ENCODE measurements around the gene IFT52.

DNA sequence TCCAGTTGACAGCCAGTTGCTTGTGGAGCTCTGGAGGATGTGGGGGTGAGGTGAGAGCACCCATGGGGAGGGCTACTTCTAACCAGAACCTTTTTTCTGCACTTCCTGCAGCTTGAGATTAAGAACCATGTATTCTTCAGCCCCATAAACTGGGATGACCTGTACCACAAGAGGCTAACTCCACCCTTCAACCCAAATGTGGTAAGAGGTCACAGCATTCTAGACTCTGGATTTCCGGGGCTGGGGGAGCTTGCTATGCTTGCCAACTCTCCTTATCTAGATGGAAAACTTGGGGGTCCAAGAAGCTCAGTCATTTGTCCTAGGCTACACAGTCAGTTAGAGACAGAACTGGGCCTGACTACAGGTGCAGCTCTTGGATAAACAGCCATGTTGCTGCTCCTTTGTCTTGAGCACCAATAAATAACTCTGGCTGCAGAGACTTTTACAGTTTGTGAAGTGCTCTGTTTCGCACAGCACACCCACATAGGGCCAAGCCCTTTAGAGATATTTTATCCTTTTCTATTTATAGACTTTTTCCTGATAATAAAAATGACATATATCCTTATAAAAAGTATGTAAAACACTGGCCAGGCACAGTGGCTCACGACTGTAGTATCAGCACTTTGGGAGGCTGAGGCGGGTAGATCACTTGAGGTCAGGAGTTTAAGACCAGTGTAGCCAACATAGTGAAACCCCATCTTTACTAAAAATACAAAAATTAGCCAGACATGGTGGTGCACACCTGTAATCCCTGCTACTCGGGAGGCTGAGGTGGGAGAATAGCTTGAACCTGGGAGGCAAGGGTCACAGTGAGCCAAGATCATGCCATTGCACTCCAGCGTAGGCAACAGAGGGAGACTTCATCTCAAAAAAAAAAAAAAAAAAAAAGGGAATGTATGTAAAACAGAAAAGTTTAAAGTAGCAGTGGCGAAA is 10.6 kb upstream of the IFT52 start:
- TF ChIP-seq, protein P1, sequence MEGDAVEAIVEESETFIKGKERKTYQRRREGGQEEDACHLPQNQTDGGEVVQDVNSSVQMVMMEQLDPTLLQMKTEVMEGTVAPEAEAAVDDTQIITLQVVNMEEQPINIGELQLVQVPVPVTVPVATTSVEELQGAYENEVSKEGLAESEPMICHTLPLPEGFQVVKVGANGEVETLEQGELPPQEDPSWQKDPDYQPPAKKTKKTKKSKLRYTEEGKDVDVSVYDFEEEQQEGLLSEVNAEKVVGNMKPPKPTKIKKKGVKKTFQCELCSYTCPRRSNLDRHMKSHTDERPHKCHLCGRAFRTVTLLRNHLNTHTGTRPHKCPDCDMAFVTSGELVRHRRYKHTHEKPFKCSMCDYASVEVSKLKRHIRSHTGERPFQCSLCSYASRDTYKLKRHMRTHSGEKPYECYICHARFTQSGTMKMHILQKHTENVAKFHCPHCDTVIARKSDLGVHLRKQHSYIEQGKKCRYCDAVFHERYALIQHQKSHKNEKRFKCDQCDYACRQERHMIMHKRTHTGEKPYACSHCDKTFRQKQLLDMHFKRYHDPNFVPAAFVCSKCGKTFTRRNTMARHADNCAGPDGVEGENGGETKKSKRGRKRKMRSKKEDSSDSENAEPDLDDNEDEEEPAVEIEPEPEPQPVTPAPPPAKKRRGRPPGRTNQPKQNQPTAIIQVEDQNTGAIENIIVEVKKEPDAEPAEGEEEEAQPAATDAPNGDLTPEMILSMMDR (IDR thresholded peaks at IDR 0.05), result no peak
- TF ChIP-seq POLR2A (IDR thresholded peaks at IDR 0.05), result no peak

All from esophagus squamous epithelium (tissue), 4 donors.